Activated naive CD4-positive, alpha-beta T cell treated with Interleukin-2 at 50 U/mL for 16 hours (primary cell): Measurements from ENCODE around the gene S100A14.
A peak's percentile ranks its signal among the peaks of the same experiment; 100 is the strongest.

Experiments
- DNase-seq: peaks from one replicate; pipeline ENCODE4 v3.0.0-alpha.2; 2020

S100A14 gene

DNA sequence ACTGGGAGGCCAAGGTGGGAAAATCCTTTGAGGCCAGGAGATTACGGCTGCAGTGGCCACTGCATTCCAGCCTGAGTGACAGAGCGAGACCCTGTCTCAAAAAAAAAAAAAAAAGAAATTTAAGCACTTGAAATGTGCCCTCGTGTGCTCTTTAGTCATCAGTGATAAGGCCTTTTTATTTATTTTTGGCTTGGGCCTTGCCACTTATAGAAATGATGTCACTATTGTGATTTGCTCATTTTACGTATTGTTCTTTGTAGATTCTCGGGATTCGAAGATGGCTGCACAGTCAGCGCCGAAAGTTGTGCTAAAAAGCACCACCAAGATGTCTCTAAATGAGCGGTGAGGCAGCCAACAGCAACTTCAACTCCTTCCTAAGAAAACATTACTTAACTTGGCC, 20.2 kb upstream of the S100A14 start:
- no peak for DNase-seq

DNA sequence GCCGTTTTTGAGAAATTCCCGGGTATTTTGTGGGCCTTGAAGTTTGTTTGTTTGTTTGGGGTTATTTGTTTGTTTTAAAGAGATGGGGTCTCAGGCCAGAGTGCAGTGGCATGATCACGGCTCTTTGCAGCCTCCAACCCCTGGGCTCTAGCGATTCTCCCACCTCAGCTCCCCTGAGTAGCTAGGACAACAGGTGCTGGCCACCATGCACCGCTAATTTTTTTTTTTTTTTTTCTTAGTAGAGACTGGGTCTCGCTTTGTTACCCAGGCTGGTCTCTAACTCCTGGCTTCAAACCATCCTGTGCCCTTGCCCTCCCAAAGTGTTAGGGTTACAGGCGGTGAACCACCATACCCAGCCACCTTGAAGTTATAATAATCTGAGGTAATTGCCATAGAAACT, 19.7 kb upstream of the S100A14 start:
- no peak for DNase-seq

GRCh38 chr1:153633754-153634665, 17.9 kb upstream of the S100A14 start, which contains the start of gene CHTOP:
Gene CHTOP, plus strand, starts transcription at chr1:153634066. Its CDS starts 2,523 bp downstream, at chr1:153636589.
- peak; percentile 95 for DNase-seq

DNA sequence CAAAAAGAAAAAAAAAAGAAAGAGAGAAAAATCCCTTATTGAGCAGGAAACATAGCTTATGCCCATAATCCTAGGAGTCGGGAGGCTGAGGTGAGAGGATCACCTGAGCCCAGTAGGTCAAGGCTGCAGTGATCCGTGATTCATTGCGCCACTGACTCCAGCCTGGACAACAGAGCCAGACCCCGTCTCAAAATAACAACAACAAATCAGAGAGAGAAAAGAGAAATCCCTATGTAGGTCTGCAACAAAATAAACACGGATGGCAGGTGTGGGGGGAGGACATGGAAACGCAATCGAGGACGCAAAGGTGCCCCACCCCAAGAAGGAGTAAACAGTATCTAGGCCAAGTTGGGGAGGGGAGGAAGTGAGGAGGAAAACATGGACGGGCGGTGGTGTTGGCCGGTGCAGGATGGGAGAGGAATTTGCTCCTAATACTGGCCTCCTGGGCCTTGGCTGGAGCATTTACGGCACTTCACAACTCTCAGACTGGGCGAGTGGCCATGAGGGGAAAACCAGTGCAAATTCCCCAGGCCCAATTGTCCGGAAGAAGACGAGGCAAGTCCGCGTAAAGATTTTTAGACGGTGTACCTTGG, 17.1 kb upstream of the S100A14 start:
- DNase-seq: no peak

GRCh38 chr1:153631047-153632022, 15.2 kb upstream of the S100A14 start:
- no peak for DNase-seq

DNA sequence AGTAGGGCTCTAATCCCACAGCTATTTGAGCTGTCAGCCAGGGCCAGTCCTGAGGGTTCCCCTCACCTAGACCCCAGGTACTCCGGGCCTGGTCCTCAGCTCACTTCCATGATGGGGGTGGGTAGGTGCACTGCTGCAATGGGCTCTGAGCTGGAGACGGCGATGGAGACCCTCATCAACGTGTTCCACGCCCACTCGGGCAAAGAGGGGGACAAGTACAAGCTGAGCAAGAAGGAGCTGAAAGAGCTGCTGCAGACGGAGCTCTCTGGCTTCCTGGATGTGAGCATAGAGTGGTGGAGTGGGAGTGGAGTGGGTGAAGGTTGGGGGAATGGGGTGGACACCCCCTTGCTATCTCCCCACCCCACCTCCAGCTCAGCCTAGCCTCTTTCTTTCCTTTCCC, 14.3 kb upstream of the S100A14 start:
- DNase-seq: no peak

DNA sequence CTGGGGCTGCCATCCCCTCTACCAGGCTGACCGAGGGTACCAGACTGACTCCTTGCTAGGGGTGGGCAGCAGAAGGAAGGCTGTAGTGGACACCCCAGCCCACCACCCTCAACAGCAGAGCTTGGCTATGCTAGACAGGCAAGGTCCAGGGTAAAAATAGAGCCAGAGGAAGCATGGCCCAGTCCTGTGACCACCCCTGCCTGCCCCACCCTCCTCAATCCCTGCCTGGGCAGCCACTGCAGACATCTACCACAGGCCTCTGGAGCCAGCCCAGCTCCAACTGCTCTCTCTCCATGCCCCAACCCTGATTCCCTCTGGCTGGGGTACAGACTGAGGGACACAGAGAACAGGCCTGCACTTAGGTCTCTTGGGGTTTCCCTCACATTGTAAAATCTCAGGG, 13.8 kb upstream of the S100A14 start:
- no peak for DNase-seq

GRCh38 chr1:153629343-153629665, 13.2 kb upstream of the S100A14 start:
- no peak for DNase-seq

- DNase-seq: no peak
Measured at GRCh38 chr1:153628638-153629342, 12.7 kb upstream of the S100A14 start.

DNA sequence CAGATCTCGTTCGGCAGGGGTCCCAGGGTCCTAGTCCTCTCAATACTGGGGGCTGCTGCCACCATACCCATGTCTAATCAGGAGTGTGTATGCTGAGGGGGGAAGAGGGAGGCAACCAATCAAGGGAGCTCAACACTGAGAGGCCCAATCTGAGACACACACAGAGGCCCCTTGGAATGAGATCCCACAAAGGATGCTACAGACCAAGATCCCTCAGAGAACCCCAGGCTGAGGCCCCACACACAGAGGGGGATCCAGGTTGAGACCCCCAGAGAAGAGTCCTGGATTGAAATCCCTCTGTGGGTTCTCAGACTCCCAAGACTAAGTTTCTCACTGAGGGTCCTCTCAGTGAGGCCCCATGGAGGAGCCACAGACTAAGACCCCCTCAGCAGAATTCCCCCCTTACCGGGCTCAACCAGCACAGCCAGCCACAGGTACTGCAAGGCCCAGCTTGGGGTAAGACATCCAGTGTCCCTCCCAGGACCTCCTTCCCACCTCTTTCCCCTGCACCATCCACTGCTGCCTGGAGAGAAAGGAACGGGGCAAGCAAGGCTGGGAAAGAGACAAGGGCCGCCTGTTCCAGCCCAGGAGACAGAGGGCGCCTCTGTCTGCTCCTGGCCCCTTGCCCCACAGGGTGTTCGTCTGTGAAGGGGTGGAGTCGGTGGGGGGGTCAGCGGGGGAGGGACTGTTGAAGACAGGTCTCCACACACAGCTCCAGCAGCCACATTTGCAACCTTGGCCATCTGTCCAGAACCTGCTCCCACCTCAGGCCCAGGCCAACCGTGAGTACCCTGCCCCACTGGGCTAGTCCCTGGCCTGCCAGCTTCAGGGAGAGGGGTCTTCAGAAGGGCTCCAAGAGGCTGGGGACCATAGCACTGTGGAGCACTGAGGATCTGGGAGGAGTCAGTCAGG, 11.8 kb upstream of the S100A14 start, which contains the start of gene S100A1:
TSS of gene S100A1 (plus strand) at position 720 of the 912 bp plus-strand sequence. CDS start 2,088 bp downstream, outside the sequence.
- no peak for DNase-seq

- DNase-seq: no peak
Measured at GRCh38 chr1:153626904-153627714, 11.0 kb upstream of the S100A14 start, which contains the start of gene S100A13. Gene S100A13, minus strand, starts transcription at chr1:153627505. Its CDS starts 1,033 bp downstream, at chr1:153626472.

DNA sequence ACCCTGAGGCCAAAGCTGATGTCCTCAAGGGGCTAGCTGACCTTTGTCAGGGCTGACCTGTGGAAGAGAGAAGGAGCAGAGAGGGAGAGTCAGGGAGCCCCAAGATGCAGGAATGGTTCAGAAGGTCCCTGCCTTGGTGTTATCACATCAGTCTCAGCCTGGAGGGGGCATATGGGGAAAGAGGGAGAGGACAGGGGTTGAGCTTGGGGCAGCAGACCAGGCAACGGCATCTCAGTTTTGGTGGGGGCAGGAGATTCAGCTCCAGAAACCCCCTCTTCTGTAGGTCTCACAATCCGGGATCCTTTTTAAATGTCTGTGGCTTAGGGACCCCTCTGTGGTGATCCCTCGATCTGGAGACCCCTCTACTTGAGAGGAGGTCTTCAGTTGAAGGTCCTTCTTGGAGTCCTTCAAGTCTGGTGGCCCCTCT, 10.4 kb upstream of the S100A14 start:
- DNase-seq: no peak

DNA sequence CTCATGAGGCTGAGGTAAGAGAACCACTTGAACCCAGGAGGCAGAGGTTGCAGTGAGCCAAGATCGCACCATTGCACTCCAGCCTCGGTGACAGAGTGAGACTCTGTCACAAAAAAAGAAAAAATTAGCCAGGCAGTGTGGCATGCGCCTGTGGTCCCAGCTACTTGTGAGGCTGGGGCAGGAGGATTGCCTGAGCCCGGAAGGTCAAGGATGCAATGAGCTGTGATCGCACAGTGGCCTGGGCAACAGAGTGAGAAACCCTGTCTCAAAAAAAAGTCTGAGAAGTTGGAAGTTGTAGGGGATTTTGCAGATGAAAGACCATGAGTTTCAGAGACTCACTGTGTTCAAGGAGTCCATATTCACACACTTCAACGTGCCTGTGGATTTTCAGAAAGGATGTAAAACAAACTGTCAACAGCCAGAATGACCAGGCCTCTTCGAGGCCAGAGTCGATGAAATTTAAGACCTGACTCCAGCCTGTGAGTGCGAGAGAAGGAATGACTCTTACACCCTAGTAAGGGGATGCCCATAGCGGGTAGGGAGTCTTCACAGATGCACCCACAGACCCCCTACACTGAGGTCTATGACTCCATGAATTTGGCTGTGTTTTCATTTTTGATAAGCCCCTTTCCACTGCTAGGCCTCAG, 9.0 kb upstream of the S100A14 start:
- no peak for DNase-seq

- no peak for DNase-seq
Measured at GRCh38 chr1:153623101-153623500, 7.0 kb upstream of the S100A14 start.

DNA sequence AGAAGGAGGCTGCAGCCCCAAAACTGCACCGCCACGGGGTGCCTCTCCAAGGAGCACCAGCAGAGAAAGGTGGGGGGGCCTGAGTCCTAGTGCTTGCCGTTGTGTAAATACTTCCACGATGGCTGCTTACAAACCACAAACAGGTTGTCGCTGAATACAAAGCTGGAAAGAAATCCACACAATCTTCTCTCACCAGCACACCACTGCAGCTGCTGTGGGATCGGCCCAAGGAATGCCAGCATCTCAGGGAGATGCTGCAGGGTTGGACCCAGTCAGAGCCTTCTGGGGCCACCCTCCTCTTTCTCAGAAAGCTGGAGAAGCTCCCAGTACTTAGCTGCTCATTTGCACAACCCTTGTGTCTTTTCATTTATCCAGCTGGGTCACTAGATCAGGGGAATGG, 3.0 kb upstream of the S100A14 start:
- no peak for DNase-seq

DNA sequence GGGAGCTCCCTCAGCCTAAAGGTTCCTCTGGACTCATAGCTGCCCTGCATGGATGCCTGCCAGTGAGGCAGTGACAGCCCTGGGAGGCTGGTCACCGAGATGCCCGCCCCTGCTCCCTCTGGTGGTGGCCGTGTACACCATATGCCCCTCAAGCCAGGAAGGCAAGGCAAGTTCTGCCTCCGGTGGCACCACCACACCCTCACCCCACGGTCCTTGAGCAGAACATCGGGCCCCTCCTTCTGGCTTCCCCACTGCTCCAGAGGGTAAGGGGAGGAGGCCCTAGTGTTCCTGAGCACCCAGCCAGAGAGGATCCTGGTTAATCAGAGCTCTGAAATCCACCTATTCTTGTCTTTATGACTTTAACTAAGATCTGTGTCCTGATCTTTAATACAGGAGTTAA, 1.5 kb upstream of the S100A14 start:
- peak; percentile 72 for DNase-seq

DNA sequence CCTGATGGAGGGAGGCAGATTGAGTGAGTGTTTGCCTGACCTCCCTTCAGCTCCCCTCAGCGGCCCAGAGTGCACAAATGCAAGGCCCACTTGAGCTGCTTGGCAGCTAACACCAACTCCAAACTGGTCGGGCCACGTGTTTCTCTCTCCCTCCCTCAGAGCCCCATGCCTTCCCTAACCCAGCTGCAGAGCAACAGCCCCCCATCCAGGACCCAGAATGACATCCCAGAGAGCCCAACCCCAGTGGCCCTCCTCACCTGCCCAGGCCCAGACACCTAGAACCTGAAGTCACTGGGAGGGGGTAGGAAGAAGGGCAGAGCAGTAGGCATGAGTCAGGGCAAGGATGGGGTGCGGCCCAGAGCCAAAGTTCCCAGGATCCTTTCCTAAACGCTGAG, 789 bp upstream of the S100A14 start:
- no peak for DNase-seq

- no peak for DNase-seq
Measured at GRCh38 chr1:153615406-153615805, 719 bp downstream of the S100A14 start.

GRCh38 chr1:153614906-153615305, 1.2 kb downstream of the S100A14 start:
- no peak for DNase-seq
